Loucy (cell line): ENCODE measurements around the gene SYNE1.

Source experiments
- H2AFZ ChIP-seq: fragments of 200-600 bp; sonication (generic); 2 replicates; pipeline ENCODE4 v1.6.0; 2016; ENCODE audit warnings: antibody characterized with exemption, mild to moderate bottlenecking, low read length, moderate library complexity
- H3F3A ChIP-seq: fragments of 200-600 bp; 2 replicates; pipeline ENCODE4 v1.6.0; 2016; ENCODE audit warnings: antibody characterized with exemption, low read depth, mild to moderate bottlenecking
- H3K27me3 ChIP-seq: fragments of 200-600 bp; sonication (generic); 2 replicates; pipeline ENCODE4 v1.6.1; 2014; ENCODE audit warnings: low read length, mild to moderate bottlenecking; ENCODE audit not compliant: insufficient read depth, poor library complexity, severe bottlenecking
- H3K36me3 ChIP-seq: fragments of 200-600 bp; sonication (generic); 2 replicates; pipeline ENCODE4 v1.6.1; 2016; ENCODE audit warnings: low read length; ENCODE audit not compliant: insufficient read depth
- H3K4me1 ChIP-seq: fragments of 200-600 bp; sonication (generic); 2 replicates; pipeline ENCODE4 v1.5.1; 2014; ENCODE audit warnings: low read length, mild to moderate bottlenecking; ENCODE audit not compliant: insufficient read depth, poor library complexity, severe bottlenecking
- H3K4me2 ChIP-seq: fragments of 200-600 bp; sonication (generic); 2 replicates; pipeline ENCODE4 v1.6.0; 2014; ENCODE audit warnings: antibody characterized with exemption, low read length, low read depth, mild to moderate bottlenecking; ENCODE audit not compliant: poor library complexity, severe bottlenecking
- H3K4me3 ChIP-seq: fragments of 200-600 bp; sonication (generic); 2 replicates; pipeline ENCODE4 v1.5.1; 2014; ENCODE audit warnings: low read length, mild to moderate bottlenecking, mixed read lengths; ENCODE audit not compliant: poor library complexity, severe bottlenecking
- H3K79me2 ChIP-seq: fragments of 200-600 bp; sonication (generic); 2 replicates; pipeline ENCODE4 v1.6.1; 2014; ENCODE audit warnings: low read length; ENCODE audit not compliant: insufficient read depth
- H3K9ac ChIP-seq: fragments of 200-600 bp; sonication (generic); 2 replicates; pipeline ENCODE4 v1.6.0; 2014; ENCODE audit warnings: mild to moderate bottlenecking, low read depth, low read length, moderate library complexity; ENCODE audit not compliant: poor library complexity, severe bottlenecking
- H3K9me2 ChIP-seq: fragments of 200-600 bp; sonication (generic); replicated peaks from 2 replicates; pipeline ENCODE4 v1.6.1; 2016; ENCODE audit warnings: low read depth, low read length, mixed read lengths
- H3K9me3 ChIP-seq: fragments of 200-600 bp; sonication (generic); 2 replicates; pipeline ENCODE4 v1.6.1; 2014; ENCODE audit warnings: mild to moderate bottlenecking, antibody characterized with exemption, low read length, low read depth; ENCODE audit not compliant: insufficient read depth
- H4K20me1 ChIP-seq: fragments of 200-600 bp; sonication (generic); 2 replicates; pipeline ENCODE4 v1.6.0; 2014; ENCODE audit warnings: antibody characterized with exemption, low read length, mild to moderate bottlenecking; ENCODE audit not compliant: insufficient read depth, poor library complexity, severe bottlenecking
- CTCF ChIP-seq: fragments of 200-600 bp; sonication (generic); conservative IDR thresholded peaks from 2 replicates; pipeline ENCODE4 v1.5.1; 2014; ENCODE audit warnings: mild to moderate bottlenecking, antibody characterized with exemption, low read length
- EZH2phosphoT487 ChIP-seq: fragments of 200-600 bp; IDR thresholded peaks from 2 replicates; pipeline ENCODE4 v1.6.1; 2018; ENCODE audit warnings: antibody characterized with exemption, mild to moderate bottlenecking, moderate library complexity, borderline replicate concordance

SYNE1 gene

GRCh38 chr6:152509916-152510315 is 127.2 kb downstream of the SYNE1 start:
- H3K4me3 ChIP-seq: no peak overlapping the region
- TF ChIP-seq CTCF (no peak), EZH2phosphoT487 (no peak)
- no peaks in the 10 kb centered on the region for H3K9me2 ChIP-seq
- no peaks in the 10 kb centered on the region for H3K36me3 ChIP-seq
- H3K27me3 ChIP-seq: no peaks in the 10 kb centered on the region
- H3K4me1 ChIP-seq: no peaks in the 10 kb centered on the region
- no peak overlapping the region for H2AFZ ChIP-seq
- no peaks in the 10 kb centered on the region for H3F3A ChIP-seq
- H3K9me3 ChIP-seq: no peaks in the 10 kb centered on the region
- no peaks in the 10 kb centered on the region for H3K79me2 ChIP-seq
- no peaks in the 10 kb centered on the region for H4K20me1 ChIP-seq
- H3K4me2 ChIP-seq: no peak overlapping the region
- H3K9ac ChIP-seq: no peak overlapping the region

GRCh38 chr6:152508477-152508876 is 128.7 kb downstream of the SYNE1 start:
- Histone ChIP-seq H3F3A (no peaks in the 10 kb centered on the region), H3K9me2 (no peaks in the 10 kb centered on the region), H3K79me2 (no peaks in the 10 kb centered on the region), H3K27me3 (no peaks in the 10 kb centered on the region), H3K4me3 (no peak overlapping the region), H2AFZ (no peak overlapping the region), H3K9me3 (no peaks in the 10 kb centered on the region), H3K36me3 (no peaks in the 10 kb centered on the region), H4K20me1 (no peaks in the 10 kb centered on the region), H3K4me2 (no peak overlapping the region), H3K4me1 (no peaks in the 10 kb centered on the region), H3K9ac (no peak overlapping the region)
- no peak for TF ChIP-seq EZH2phosphoT487
- TF ChIP-seq CTCF: no peak

GRCh38 chr6:152503546-152503945 is 133.6 kb downstream of the SYNE1 start:
- no peaks in the 10 kb centered on the region for H3F3A ChIP-seq
- no peak overlapping the region for H3K4me3 ChIP-seq
- no peaks in the 10 kb centered on the region for H3K4me1 ChIP-seq
- no peaks in the 10 kb centered on the region for H3K36me3 ChIP-seq
- H4K20me1 ChIP-seq: no peaks in the 10 kb centered on the region
- H3K9me2 ChIP-seq: no peaks in the 10 kb centered on the region
- no peak overlapping the region for H3K4me2 ChIP-seq
- no peaks in the 10 kb centered on the region for H3K9me3 ChIP-seq
- no peaks in the 10 kb centered on the region for H3K79me2 ChIP-seq
- TF ChIP-seq CTCF (no peak), EZH2phosphoT487 (no peak)
- H3K27me3 ChIP-seq: no peaks in the 10 kb centered on the region
- H2AFZ ChIP-seq: no peak overlapping the region
- H3K9ac ChIP-seq: no peak overlapping the region
